Type B pancreatic cell (in vitro differentiated cells): ENCODE measurements around the gene SPATA20. TPM values are rescaled to one million over a fixed set of nuclear protein-coding genes. Genes with fewer than 3 reads are reported as not detected.

Experiments used
- DNase-seq: peaks from one replicate; pipeline ENCODE4 v3.0.0; 2021; ENCODE audit warnings: mixed read lengths; ENCODE audit not compliant: unreplicated experiment; ENCODE audit errors: extremely low spot score
- H3K27ac Mint-ChIP-seq: 2 replicates; pipeline ENCODE4 v1.8.0; 2021; ENCODE audit warnings: mild to moderate bottlenecking, mixed read lengths
- H3K27me3 Mint-ChIP-seq: 2 replicates; pipeline ENCODE4 v1.8.0; 2021; ENCODE audit warnings: mixed read lengths
- H3K36me3 Mint-ChIP-seq: 2 replicates; pipeline ENCODE4 v1.8.0; 2021; ENCODE audit warnings: mixed read lengths
- H3K4me1 Mint-ChIP-seq: one replicate; pipeline ENCODE4 v1.8.0; 2021; ENCODE audit warnings: mixed read lengths; ENCODE audit not compliant: unreplicated experiment
- H3K4me3 Mint-ChIP-seq: 2 replicates; pipeline ENCODE4 v1.8.0; 2021; ENCODE audit warnings: mild to moderate bottlenecking, mixed read lengths
- H3K9me3 Mint-ChIP-seq: 2 replicates; pipeline ENCODE4 v1.8.0; 2021; ENCODE audit warnings: mixed read lengths
- total RNA-seq: library from RNA; stranded (reverse); gene quantifications from 2 replicates; pipeline ENCODE4 v1.2.1, GENCODE V29; 2021; ENCODE audit warnings: low replicate concordance
- TF ChIP-seq, protein P1 (sequence below): fragments of 200-600 bp; sonication (generic); conservative IDR thresholded peaks from 2 replicates; pipeline ENCODE4 v1.5.0; 2021; ENCODE audit warnings: antibody characterized with exemption, mild to moderate bottlenecking

SPATA20 gene
- total RNA-seq, 1 donor from 2014 or later, result 51.3 TPM

- TF ChIP-seq, protein P1, sequence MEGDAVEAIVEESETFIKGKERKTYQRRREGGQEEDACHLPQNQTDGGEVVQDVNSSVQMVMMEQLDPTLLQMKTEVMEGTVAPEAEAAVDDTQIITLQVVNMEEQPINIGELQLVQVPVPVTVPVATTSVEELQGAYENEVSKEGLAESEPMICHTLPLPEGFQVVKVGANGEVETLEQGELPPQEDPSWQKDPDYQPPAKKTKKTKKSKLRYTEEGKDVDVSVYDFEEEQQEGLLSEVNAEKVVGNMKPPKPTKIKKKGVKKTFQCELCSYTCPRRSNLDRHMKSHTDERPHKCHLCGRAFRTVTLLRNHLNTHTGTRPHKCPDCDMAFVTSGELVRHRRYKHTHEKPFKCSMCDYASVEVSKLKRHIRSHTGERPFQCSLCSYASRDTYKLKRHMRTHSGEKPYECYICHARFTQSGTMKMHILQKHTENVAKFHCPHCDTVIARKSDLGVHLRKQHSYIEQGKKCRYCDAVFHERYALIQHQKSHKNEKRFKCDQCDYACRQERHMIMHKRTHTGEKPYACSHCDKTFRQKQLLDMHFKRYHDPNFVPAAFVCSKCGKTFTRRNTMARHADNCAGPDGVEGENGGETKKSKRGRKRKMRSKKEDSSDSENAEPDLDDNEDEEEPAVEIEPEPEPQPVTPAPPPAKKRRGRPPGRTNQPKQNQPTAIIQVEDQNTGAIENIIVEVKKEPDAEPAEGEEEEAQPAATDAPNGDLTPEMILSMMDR, result no peak
- Mint-ChIP-seq H3K4me3 (no peak overlapping the region), H3K4me1 (peaks cover 29% of the 10 kb centered on the region), H3K36me3 (peaks cover 3% of the 10 kb centered on the region), H3K9me3 (no peaks in the 10 kb centered on the region), H3K27ac (no peak overlapping the region), H3K27me3 (peaks cover 25% of the 10 kb centered on the region)
- no peak for DNase-seq
Observed at GRCh38 chr17:50605429-50605828, 58.5 kb downstream of the SPATA20 start.

Other genes with a start within 250 kb of the SPATA20 start
- gene XYLT2, start 201.0 kb upstream of the SPATA20 start, total RNA-seq, result 23.5 and 38.8 TPM in 2 replicates
- 66.6 and 76.9 TPM in 2 replicates for gene MRPL27, start 174.0 kb upstream of the SPATA20 start, total RNA-seq
- gene EME1, start 173.9 kb upstream of the SPATA20 start, total RNA-seq, result 6.2 and 18.7 TPM in 2 replicates
- 75.3 and 104 TPM in 2 replicates for gene LRRC59, start 149.7 kb upstream of the SPATA20 start, total RNA-seq
- gene ACSF2, start 121.0 kb upstream of the SPATA20 start, total RNA-seq, result 57.3 and 75.0 TPM in 2 replicates
- gene CHAD, start 78.3 kb upstream of the SPATA20 start, total RNA-seq, result not detected in 2 replicates
- gene RSAD1, start 68.3 kb upstream of the SPATA20 start, total RNA-seq, result 26.6 and 40.7 TPM in 2 replicates
- 0.88 and 4.1 TPM in 2 replicates for gene MYCBPAP, start 38.7 kb upstream of the SPATA20 start, total RNA-seq
- 41.7 and 72.1 TPM in 2 replicates for gene EPN3, start 14.4 kb upstream of the SPATA20 start, total RNA-seq
- gene CACNA1G, start 13.5 kb downstream of the SPATA20 start, total RNA-seq, result 1.9 and 27.8 TPM in 2 replicates
- gene ABCC3, start 87.7 kb downstream of the SPATA20 start, total RNA-seq, result 10.6 and 13.3 TPM in 2 replicates
- 21.0 and 38.4 TPM in 2 replicates for gene ANKRD40, start 160.7 kb downstream of the SPATA20 start, total RNA-seq
- gene LUC7L3, start 172.4 kb downstream of the SPATA20 start, total RNA-seq, result 83.4 and 157 TPM in 2 replicates
- 0.90 TPM in 1 of 2 replicates, not detected in the other for gene ANKRD40CL, start 220.3 kb downstream of the SPATA20 start, total RNA-seq